T-helper 2 cell (primary cell): ENCODE data around the gene ANKRD11.
"Not testable (repeated sequence)": the region's sequence is repeated elsewhere in the genome, so short reads cannot be mapped to it uniquely, and the experiment has no call there.

Experiments
- DNase-seq, 5 experiments: peaks; one replicate each; pipeline versions ENCODE4 v3.0.0 to v3.0.0-alpha.2; 2012 to 2022

ANKRD11 gene

GRCh38 chr16:89401641-89402445, 88.5 kb downstream of the ANKRD11 start:
- DNase-seq: no peak

- DNase-seq: no peak
Measured at GRCh38 chr16:89401205-89401604, 89.2 kb downstream of the ANKRD11 start.

- DNase-seq: no peak
Measured at GRCh38 chr16:89400740-89401139, 89.6 kb downstream of the ANKRD11 start.

- DNase-seq: no peak
Measured at GRCh38 chr16:89398924-89399323, 91.4 kb downstream of the ANKRD11 start.

- DNase-seq: no peak
Measured at GRCh38 chr16:89397331-89397861, 93.0 kb downstream of the ANKRD11 start.

- no peak for DNase-seq
Measured at GRCh38 chr16:89396156-89396555, 94.2 kb downstream of the ANKRD11 start.

GRCh38 chr16:89395150-89396142, 94.9 kb downstream of the ANKRD11 start:
- DNase-seq: no peak

GRCh38 chr16:89393738-89394406, 96.5 kb downstream of the ANKRD11 start:
- no peak for DNase-seq

- DNase-seq: no peak
Measured at GRCh38 chr16:89392881-89393737, 97.3 kb downstream of the ANKRD11 start.

GRCh38 chr16:89390224-89390583, 100.2 kb downstream of the ANKRD11 start:
- not testable (repeated sequence) for DNase-seq

GRCh38 chr16:89389504-89390223, 100.7 kb downstream of the ANKRD11 start:
- not testable (repeated sequence) for DNase-seq

- no peak for DNase-seq
Measured at GRCh38 chr16:89388536-89388935, 101.8 kb downstream of the ANKRD11 start.

- DNase-seq: no peak
Measured at GRCh38 chr16:89386306-89387185, 103.8 kb downstream of the ANKRD11 start.

- DNase-seq: no peak
Measured at GRCh38 chr16:89385712-89386111, 104.6 kb downstream of the ANKRD11 start.

- no peak for DNase-seq
Measured at GRCh38 chr16:89384282-89384681, 106.1 kb downstream of the ANKRD11 start.

- peak in 1 of 5 experiments; percentile 52 for DNase-seq
Measured at GRCh38 chr16:89383095-89384003, 107.0 kb downstream of the ANKRD11 start.

GRCh38 chr16:89382555-89382954, 107.8 kb downstream of the ANKRD11 start:
- DNase-seq: peak in 1 of 5 experiments; percentile 44

- no peak for DNase-seq
Measured at GRCh38 chr16:89381788-89382187, 108.6 kb downstream of the ANKRD11 start.

- DNase-seq: no peak
Measured at GRCh38 chr16:89380681-89381080, 109.7 kb downstream of the ANKRD11 start.
